Smooth muscle cell (in vitro differentiated cells): ENCODE data around the gene SMIM20. TPM values are rescaled to one million over a fixed set of nuclear protein-coding genes. Genes with fewer than 3 reads are reported as not detected.

Source experiments
- DNase-seq: peaks from one replicate; lab custom pipeline; 2025; ENCODE audit not compliant: unreplicated experiment; lab: John Stamatoyannopoulos, UW
- H2AFZ ChIP-seq: fragments of 200-600 bp; sonication (generic); 2 replicates; pipeline ENCODE4 v1.6.0; 2016; ENCODE audit warnings: antibody characterized with exemption, low read depth, mild to moderate bottlenecking
- H3F3A ChIP-seq: fragments of 200-600 bp; sonication (generic); 2 replicates; pipeline ENCODE4 v1.6.0; 2017; ENCODE audit warnings: antibody characterized with exemption, low read depth
- H3K27ac ChIP-seq: fragments of 200-600 bp; sonication (generic); 2 replicates; pipeline ENCODE4 v1.5.1; 2016; ENCODE audit warnings: low read depth, mild to moderate bottlenecking
- H3K27me3 ChIP-seq: fragments of 200-600 bp; sonication (generic); 2 replicates; pipeline ENCODE4 v1.6.1; 2016; ENCODE audit warnings: low read depth, mild to moderate bottlenecking
- H3K36me3 ChIP-seq: fragments of 200-600 bp; sonication (generic); 2 replicates; pipeline ENCODE4 v1.5.1; 2016; ENCODE audit warnings: low read depth
- H3K4me1 ChIP-seq: fragments of 200-600 bp; sonication (generic); 2 replicates; pipeline ENCODE4 v1.5.1; 2016; ENCODE audit warnings: low read depth
- H3K4me2 ChIP-seq: fragments of 200-600 bp; sonication (generic); 2 replicates; pipeline ENCODE4 v1.6.0; 2016; ENCODE audit warnings: mild to moderate bottlenecking
- H3K4me3 ChIP-seq: fragments of 200-600 bp; sonication (generic); 2 replicates; pipeline ENCODE4 v1.5.1; 2016; ENCODE audit warnings: mild to moderate bottlenecking
- H3K79me2 ChIP-seq: fragments of 200-600 bp; sonication (generic); 2 replicates; pipeline ENCODE4 v1.6.0; 2016; ENCODE audit warnings: low read depth, mild to moderate bottlenecking
- H3K9ac ChIP-seq: fragments of 200-600 bp; sonication (generic); 2 replicates; pipeline ENCODE4 v1.6.0; 2016; ENCODE audit warnings: low read depth
- H3K9me3 ChIP-seq: fragments of 200-600 bp; sonication (generic); replicated peaks from 2 replicates; pipeline ENCODE4 v1.5.1; 2016; ENCODE audit warnings: low read depth
- H4K20me1 ChIP-seq: fragments of 200-600 bp; sonication (generic); 2 replicates; pipeline ENCODE4 v1.6.0; 2016; ENCODE audit warnings: low read depth
- WGBS: methylation state at CpG from one replicate; pipeline ENCODE4 v1.1.7; 2016; ENCODE audit warnings: low lambda C conversion rate; 5-methylcytosine and 5-hydroxymethylcytosine counted together
- polyA plus RNA-seq: library from polyadenylated mRNA; unstranded; fragments of >200 nt; fragmentation: Nextera tagmentation; extraction: Ambion mirVana; gene quantifications from 2 replicates; pipeline ENCODE4 v1.2.1, GENCODE V29; 2016
- total RNA-seq: library from RNA; depleted of rRNA; stranded (reverse); fragments of >200 nt; gene quantifications from 2 replicates; pipeline ENCODE4 v1.2.3, GENCODE V29; 2014
- TF ChIP-seq, protein P1 (sequence below): fragments of 200-600 bp; sonication (generic); IDR thresholded peaks from 2 replicates; pipeline ENCODE4 v1.5.1; 2017; ENCODE audit warnings: borderline replicate concordance, mild to moderate bottlenecking, antibody characterized with exemption; ENCODE audit not compliant: insufficient read depth, poor library complexity, severe bottlenecking

The SMIM20 gene
- total and polyA plus RNA-seq, 2 experiments from 2014 or later = 40.9 to 52.1 TPM

DNA sequence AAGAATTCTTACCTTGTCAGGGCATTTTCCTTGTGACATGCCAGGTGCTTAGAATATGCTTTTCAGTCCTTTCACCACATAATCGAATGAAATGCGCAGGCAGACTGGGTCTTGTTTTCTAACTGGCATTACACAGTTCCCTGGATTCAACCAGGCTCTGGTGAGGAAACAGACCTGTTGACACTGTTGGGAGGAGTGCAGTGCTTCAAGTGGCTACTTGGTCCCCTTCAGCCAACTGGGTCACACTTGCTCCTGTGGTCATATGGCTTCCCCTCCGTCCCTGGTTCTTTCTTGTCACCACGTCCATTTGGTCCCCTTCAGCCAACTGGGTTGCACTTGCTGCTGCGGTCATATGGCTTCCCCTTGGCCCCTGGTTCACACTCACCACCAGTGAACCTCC lies 9.7 kb downstream of the SMIM20 start:
- no peaks in the 10 kb centered on the region for H3K27me3 ChIP-seq
- H3K27ac ChIP-seq = no peak overlapping the region
- no peak overlapping the region for H3K4me2 ChIP-seq
- H3F3A ChIP-seq = no peaks in the 10 kb centered on the region
- no peak overlapping the region for H3K9ac ChIP-seq
- no peak overlapping the region for H3K4me3 ChIP-seq
- DNase-seq = no peak
- H2AFZ ChIP-seq = no peak overlapping the region
- peaks cover 6% of the 10 kb centered on the region for H3K4me1 ChIP-seq
- H3K9me3 ChIP-seq = no peaks in the 10 kb centered on the region
- TF ChIP-seq, protein P1, sequence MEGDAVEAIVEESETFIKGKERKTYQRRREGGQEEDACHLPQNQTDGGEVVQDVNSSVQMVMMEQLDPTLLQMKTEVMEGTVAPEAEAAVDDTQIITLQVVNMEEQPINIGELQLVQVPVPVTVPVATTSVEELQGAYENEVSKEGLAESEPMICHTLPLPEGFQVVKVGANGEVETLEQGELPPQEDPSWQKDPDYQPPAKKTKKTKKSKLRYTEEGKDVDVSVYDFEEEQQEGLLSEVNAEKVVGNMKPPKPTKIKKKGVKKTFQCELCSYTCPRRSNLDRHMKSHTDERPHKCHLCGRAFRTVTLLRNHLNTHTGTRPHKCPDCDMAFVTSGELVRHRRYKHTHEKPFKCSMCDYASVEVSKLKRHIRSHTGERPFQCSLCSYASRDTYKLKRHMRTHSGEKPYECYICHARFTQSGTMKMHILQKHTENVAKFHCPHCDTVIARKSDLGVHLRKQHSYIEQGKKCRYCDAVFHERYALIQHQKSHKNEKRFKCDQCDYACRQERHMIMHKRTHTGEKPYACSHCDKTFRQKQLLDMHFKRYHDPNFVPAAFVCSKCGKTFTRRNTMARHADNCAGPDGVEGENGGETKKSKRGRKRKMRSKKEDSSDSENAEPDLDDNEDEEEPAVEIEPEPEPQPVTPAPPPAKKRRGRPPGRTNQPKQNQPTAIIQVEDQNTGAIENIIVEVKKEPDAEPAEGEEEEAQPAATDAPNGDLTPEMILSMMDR = no peak
- H3K36me3 ChIP-seq = no peaks in the 10 kb centered on the region
- H4K20me1 ChIP-seq = peaks cover 28% of the 10 kb centered on the region
- no peaks in the 10 kb centered on the region for H3K79me2 ChIP-seq
- 98% methylated on average over 5 of the region's 5 CpGs for WGBS

DNA sequence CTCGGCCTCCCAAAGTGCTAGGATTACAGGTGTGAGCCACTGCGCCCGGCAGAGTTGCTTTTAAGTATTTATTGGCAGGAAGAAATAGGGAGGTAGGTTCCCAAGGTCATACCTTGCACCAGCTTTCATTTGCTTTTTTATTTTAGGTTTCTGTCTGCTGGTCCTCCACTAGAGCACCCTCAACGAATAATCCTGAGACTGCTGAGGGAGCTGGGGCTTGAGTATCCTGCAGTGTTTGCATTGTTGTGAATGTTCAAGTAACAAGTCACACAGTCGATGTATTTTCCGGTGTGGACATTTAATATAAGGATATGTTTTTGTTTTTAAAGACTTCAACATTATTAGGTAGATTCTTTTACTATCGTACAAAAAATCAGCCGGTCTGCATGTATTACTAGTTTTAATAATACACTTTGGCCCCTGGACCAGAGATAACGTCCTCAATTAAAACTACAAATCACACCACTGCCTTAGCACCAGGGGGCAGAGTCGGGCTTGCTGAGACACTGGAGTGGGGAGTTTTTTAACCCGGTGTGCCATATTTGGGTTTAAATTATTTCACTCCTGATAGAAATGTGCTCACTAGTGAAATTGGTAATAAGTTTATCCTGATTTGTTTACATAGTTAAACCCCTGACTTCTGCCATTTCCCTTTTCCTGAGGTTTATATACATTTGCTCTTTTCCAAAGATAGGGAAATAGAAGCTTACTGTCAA lies 11.6 kb downstream of the SMIM20 start:
- TF ChIP-seq, protein P1 = peak; percentile 51
- no peaks in the 10 kb centered on the region for H3K9me3 ChIP-seq
- H3K27ac ChIP-seq = no peak overlapping the region
- no peak overlapping the region for H3K9ac ChIP-seq
- 61% methylated on average over 11 of the region's 11 CpGs for WGBS
- H3K4me3 ChIP-seq = no peak overlapping the region
- no peak for DNase-seq
- no peaks in the 10 kb centered on the region for H3K79me2 ChIP-seq
- no peak overlapping the region for H2AFZ ChIP-seq
- H3K36me3 ChIP-seq = no peaks in the 10 kb centered on the region
- no peaks in the 10 kb centered on the region for H3K27me3 ChIP-seq
- H4K20me1 ChIP-seq = peaks cover 28% of the 10 kb centered on the region
- H3K4me1 ChIP-seq = peaks cover 6% of the 10 kb centered on the region
- no peaks in the 10 kb centered on the region for H3F3A ChIP-seq
- no peak overlapping the region for H3K4me2 ChIP-seq

DNA sequence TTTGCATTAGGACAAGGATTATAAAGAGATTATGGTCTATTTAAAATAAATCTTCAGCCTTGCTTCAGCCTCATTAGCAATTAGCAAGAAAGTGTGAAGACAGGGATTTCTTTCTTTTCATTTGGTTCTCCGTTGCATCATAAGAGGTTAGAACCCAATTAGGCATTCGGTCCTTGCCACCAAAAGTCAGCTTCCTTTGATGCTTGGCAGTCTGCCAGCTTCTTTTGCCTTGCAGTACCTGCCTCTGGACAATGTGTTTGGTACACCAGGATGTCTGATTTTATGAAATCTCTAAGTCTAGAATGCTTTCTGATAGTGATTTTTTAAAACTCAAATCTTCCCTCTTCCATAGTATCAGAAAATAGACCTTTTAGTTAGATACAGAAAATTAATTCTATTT lies 12.4 kb downstream of the SMIM20 start:
- Histone ChIP-seq H4K20me1 (peaks cover 28% of the 10 kb centered on the region), H3K36me3 (no peaks in the 10 kb centered on the region), H3F3A (no peaks in the 10 kb centered on the region), H3K79me2 (no peaks in the 10 kb centered on the region), H3K4me1 (peaks cover 6% of the 10 kb centered on the region), H3K9me3 (no peaks in the 10 kb centered on the region), H3K27ac (no peak overlapping the region), H2AFZ (no peak overlapping the region), H3K4me2 (no peak overlapping the region), H3K4me3 (no peak overlapping the region), H3K9ac (no peak overlapping the region), H3K27me3 (no peaks in the 10 kb centered on the region)
- DNase-seq = no peak
- 81% methylated on average over 2 of the region's 2 CpGs for WGBS
- TF ChIP-seq, protein P1 = no peak
